Immature natural killer cell (primary cell): Measurements from ENCODE around the gene TUBE1. TPM values are rescaled to one million over a fixed set of nuclear protein-coding genes. Genes with fewer than 3 reads are reported as not detected.
"Not testable (repeated sequence)": the region's sequence is repeated elsewhere in the genome, so short reads cannot be mapped to it uniquely, and the experiment has no call there.

Experiments
- DNase-seq, 3 donors: peaks; one replicate each; pipeline ENCODE4 v3.0.0; 2022; ENCODE audit warnings: mixed read lengths in 1 of 3
- H3K27ac Mint-ChIP-seq, 6 donors: one replicate each; pipeline ENCODE4 v1.8.0; 2020; ENCODE audit warnings: mixed read lengths in 6 of 6, mild to moderate bottlenecking in 5 of 6, inconsistent platforms in 4 of 6, moderate library complexity in 3 of 6
- H3K27me3 Mint-ChIP-seq, 3 donors: one replicate each; pipeline ENCODE4 v1.8.0; 2020 to 2021; ENCODE audit warnings: low read depth in 3 of 3, mild to moderate bottlenecking in 3 of 3, mixed read lengths in 3 of 3, moderate library complexity in 3 of 3, inconsistent platforms in 1 of 3
- H3K36me3 Mint-ChIP-seq, 3 donors: one replicate each; pipeline ENCODE4 v1.8.0; 2020; ENCODE audit warnings: mixed read lengths in 3 of 3, inconsistent platforms in 2 of 3, mild to moderate bottlenecking in 2 of 3
- H3K4me1 Mint-ChIP-seq, 2 donors: one replicate each; pipeline ENCODE4 v1.8.0; 2020; ENCODE audit warnings: inconsistent platforms in 2 of 2, mild to moderate bottlenecking in 2 of 2, mixed read lengths in 2 of 2, moderate library complexity in 1 of 2
- H3K4me3 Mint-ChIP-seq, 5 donors: one replicate each; pipeline ENCODE4 v1.8.0; 2020; ENCODE audit warnings: mild to moderate bottlenecking in 5 of 5, mixed read lengths in 5 of 5, inconsistent platforms in 3 of 5, moderate library complexity in 3 of 5
- H3K9me3 Mint-ChIP-seq, 6 donors: one replicate each; pipeline ENCODE4 v1.8.0; 2020; ENCODE audit warnings: mild to moderate bottlenecking in 6 of 6, mixed read lengths in 6 of 6, inconsistent platforms in 4 of 6, moderate library complexity in 3 of 6
- polyA plus RNA-seq, 3 donors: library from polyadenylated mRNA; unstranded; fragments of 300-500 nt; fragmentation: Illumina TruSeq; gene quantifications; one replicate each; pipeline ENCODE4 v1.2.3, GENCODE V29; 2021

Gene TUBE1
- 1 to 10 TPM; 2.5 to 7.4 (median 5.5) TPM for polyA plus RNA-seq

- Mint-ChIP-seq H3K27me3 (peaks cover 2 to 3% (median 3%) of the 10 kb centered on the region in 3 donors), H3K36me3 (peaks cover 0 to 5% (median 3%) of the 10 kb centered on the region in 3 donors), H3K4me1 (peaks cover 0 to 3% of the 10 kb centered on the region in 2 donors), H3K27ac (peak within 1 kb of the TSS in 1 of 6 donors; percentile 38), H3K9me3 (no peaks in the 10 kb centered on the region), H3K4me3 (no peak within 1 kb of the TSS)
- peak; percentile 86 to 89 (median 89) for DNase-seq
Measured at GRCh38 chr6:112087136-112087911, at the start of gene TUBE1, which contains the start of gene FAM229B. TSS of gene TUBE1 (minus strand) at chr6:112087482. CDS start at chr6:112087434, 48 bp downstream. TSS of gene FAM229B (plus strand) at chr6:112087591. CDS start at chr6:112099284, 11,693 bp downstream.

- H3K4me3 Mint-ChIP-seq = no peak overlapping the region
- H3K27me3 Mint-ChIP-seq = peaks cover 1 to 11% (median 7%) of the 10 kb centered on the region in 3 donors
- no peaks in the 10 kb centered on the region for H3K36me3 Mint-ChIP-seq
- H3K9me3 Mint-ChIP-seq = no peaks in the 10 kb centered on the region
- H3K27ac Mint-ChIP-seq = no peak overlapping the region
- H3K4me1 Mint-ChIP-seq = no peaks in the 10 kb centered on the region
- DNase-seq = no peak
Measured at GRCh38 chr6:112130878-112131277, 43.6 kb upstream of the TUBE1 start.

GRCh38 chr6:112128208-112128607 is 40.9 kb upstream of the TUBE1 start:
- Mint-ChIP-seq H3K4me3 (no peak overlapping the region), H3K36me3 (no peaks in the 10 kb centered on the region), H3K4me1 (no peaks in the 10 kb centered on the region), H3K27me3 (peaks cover 4 to 12% (median 7%) of the 10 kb centered on the region in 3 donors), H3K27ac (no peak overlapping the region), H3K9me3 (no peaks in the 10 kb centered on the region)
- no peak for DNase-seq

GRCh38 chr6:112123982-112124381 is 36.7 kb upstream of the TUBE1 start:
- H3K9me3 Mint-ChIP-seq = no peaks in the 10 kb centered on the region
- DNase-seq = no peak
- no peaks in the 10 kb centered on the region for H3K36me3 Mint-ChIP-seq
- H3K4me3 Mint-ChIP-seq = no peak overlapping the region
- H3K27ac Mint-ChIP-seq = no peak overlapping the region
- peaks cover 5 to 9% (median 6%) of the 10 kb centered on the region in 3 donors for H3K27me3 Mint-ChIP-seq
- no peaks in the 10 kb centered on the region for H3K4me1 Mint-ChIP-seq

GRCh38 chr6:112122756-112123155 is 35.5 kb upstream of the TUBE1 start:
- DNase-seq = no peak
- no peaks in the 10 kb centered on the region for H3K36me3 Mint-ChIP-seq
- peaks cover 5 to 9% (median 6%) of the 10 kb centered on the region in 3 donors for H3K27me3 Mint-ChIP-seq
- H3K4me3 Mint-ChIP-seq = no peak overlapping the region
- H3K27ac Mint-ChIP-seq = no peak overlapping the region
- H3K4me1 Mint-ChIP-seq = no peaks in the 10 kb centered on the region
- H3K9me3 Mint-ChIP-seq = no peaks in the 10 kb centered on the region

GRCh38 chr6:112118034-112118433 is 30.8 kb upstream of the TUBE1 start:
- H3K27me3 Mint-ChIP-seq = peaks cover 2 to 11% (median 9%) of the 10 kb centered on the region in 3 donors
- H3K36me3 Mint-ChIP-seq = no peaks in the 10 kb centered on the region
- no peak overlapping the region for H3K4me3 Mint-ChIP-seq
- no peaks in the 10 kb centered on the region for H3K4me1 Mint-ChIP-seq
- H3K9me3 Mint-ChIP-seq = no peaks in the 10 kb centered on the region
- no peak overlapping the region for H3K27ac Mint-ChIP-seq
- DNase-seq = no peak

GRCh38 chr6:112117554-112117953 is 30.3 kb upstream of the TUBE1 start:
- Mint-ChIP-seq H3K4me3 (no peak overlapping the region), H3K27me3 (peaks cover 2 to 11% (median 6%) of the 10 kb centered on the region in 3 donors), H3K27ac (no peak overlapping the region), H3K4me1 (no peaks in the 10 kb centered on the region), H3K36me3 (no peaks in the 10 kb centered on the region), H3K9me3 (no peaks in the 10 kb centered on the region)
- no peak for DNase-seq

GRCh38 chr6:112116221-112116620 is 28.9 kb upstream of the TUBE1 start:
- Mint-ChIP-seq H3K36me3 (no peaks in the 10 kb centered on the region), H3K27ac (no peak overlapping the region), H3K4me3 (no peak overlapping the region), H3K27me3 (peaks cover 2 to 9% (median 8%) of the 10 kb centered on the region in 3 donors), H3K9me3 (no peaks in the 10 kb centered on the region), H3K4me1 (no peaks in the 10 kb centered on the region)
- DNase-seq = no peak

GRCh38 chr6:112114577-112115223 is 27.4 kb upstream of the TUBE1 start:
- Mint-ChIP-seq H3K9me3 (no peaks in the 10 kb centered on the region), H3K27ac (no peak overlapping the region), H3K36me3 (no peaks in the 10 kb centered on the region), H3K27me3 (peaks cover 0 to 9% (median 8%) of the 10 kb centered on the region in 3 donors), H3K4me3 (no peak overlapping the region), H3K4me1 (no peaks in the 10 kb centered on the region)
- no peak for DNase-seq

- Mint-ChIP-seq H3K4me3 (no peak overlapping the region), H3K27ac (no peak overlapping the region), H3K9me3 (no peaks in the 10 kb centered on the region), H3K36me3 (no peaks in the 10 kb centered on the region), H3K27me3 (peaks cover 0 to 12% (median 8%) of the 10 kb centered on the region in 3 donors), H3K4me1 (no peaks in the 10 kb centered on the region)
- no peak for DNase-seq
Measured at GRCh38 chr6:112113918-112114317, 26.6 kb upstream of the TUBE1 start.

GRCh38 chr6:112113431-112113830 is 26.1 kb upstream of the TUBE1 start:
- H3K9me3 Mint-ChIP-seq = no peaks in the 10 kb centered on the region
- DNase-seq = no peak
- H3K27ac Mint-ChIP-seq = no peak overlapping the region
- H3K4me1 Mint-ChIP-seq = no peaks in the 10 kb centered on the region
- H3K27me3 Mint-ChIP-seq = peaks cover 0 to 12% (median 8%) of the 10 kb centered on the region in 3 donors
- no peaks in the 10 kb centered on the region for H3K36me3 Mint-ChIP-seq
- no peak overlapping the region for H3K4me3 Mint-ChIP-seq

- Mint-ChIP-seq H3K4me1 (no peaks in the 10 kb centered on the region), H3K4me3 (no peak overlapping the region), H3K9me3 (peaks cover 0 to 10% (median 4%) of the 10 kb centered on the region in 6 donors), H3K27me3 (peaks cover 2 to 15% (median 3%) of the 10 kb centered on the region in 3 donors), H3K36me3 (peaks cover 0 to 6% (median 0%) of the 10 kb centered on the region in 3 donors), H3K27ac (no peak overlapping the region)
- DNase-seq = no peak
Measured at GRCh38 chr6:112109262-112109661, 22.0 kb upstream of the TUBE1 start.

- DNase-seq = no peak
- Mint-ChIP-seq H3K9me3 (peaks cover 0 to 10% (median 4%) of the 10 kb centered on the region in 6 donors), H3K4me3 (no peak overlapping the region), H3K27me3 (peaks cover 0 to 6% (median 2%) of the 10 kb centered on the region in 3 donors), H3K4me1 (no peaks in the 10 kb centered on the region), H3K27ac (no peak overlapping the region), H3K36me3 (peaks cover 0 to 6% (median 6%) of the 10 kb centered on the region in 3 donors)
Measured at GRCh38 chr6:112106562-112106961, 19.3 kb upstream of the TUBE1 start.

- H3K4me1 Mint-ChIP-seq, H3K36me3 Mint-ChIP-seq, H3K27ac Mint-ChIP-seq, H3K9me3 Mint-ChIP-seq, DNase-seq, H3K4me3 Mint-ChIP-seq, H3K27me3 Mint-ChIP-seq: not testable (repeated sequence)
Measured at GRCh38 chr6:112106026-112106425, 18.7 kb upstream of the TUBE1 start.
